ENCODE measurements around the gene FSTL4.

Gene FSTL4

GRCh38 chr5:133439859-133440258 lies 172.5 kb downstream of the FSTL4 start:
- H3K36me3 ChIP-seq (ENCODE audit: control insufficient read depth in 2 of 2, insufficient read depth in 2 of 2, low read length in 2 of 2) = no peaks in the 10 kb centered on the region
- no peaks in the 10 kb centered on the region for H3K4me1 ChIP-seq (ENCODE audit: control insufficient read depth in 2 of 2, insufficient read depth in 2 of 2, low read length in 2 of 2)
- H3K27me3 ChIP-seq (ENCODE audit: control insufficient read depth in 2 of 2, insufficient read depth in 2 of 2, low read length in 2 of 2) = no peaks in the 10 kb centered on the region
- H3K4me3 ChIP-seq (ENCODE audit: low read length in 2 of 2) = no peak overlapping the region
- H3K9ac ChIP-seq (ENCODE audit: low read depth in 1 of 2, low read length in 2 of 2) = no peak overlapping the region
- no peaks in the 10 kb centered on the region for H3K9me3 ChIP-seq (ENCODE audit: control insufficient read depth in 2 of 2, low read length in 2 of 2)
- no peak overlapping the region for H3K27ac ChIP-seq (ENCODE audit: low read depth in 2 of 2, low read length in 2 of 2)

GRCh38 chr5:133438487-133438886 lies 173.9 kb downstream of the FSTL4 start:
- no peaks in the 10 kb centered on the region for H3K27me3 ChIP-seq (ENCODE audit: control insufficient read depth in 2 of 2, insufficient read depth in 2 of 2, low read length in 2 of 2)

GRCh38 chr5:133434336-133434735 lies 178.0 kb downstream of the FSTL4 start:
- no peaks in the 10 kb centered on the region for H3K4me1 ChIP-seq (ENCODE audit: control insufficient read depth in 2 of 2, insufficient read depth in 2 of 2, low read length in 2 of 2)
- H3K9me3 ChIP-seq (ENCODE audit: control insufficient read depth in 2 of 2, low read length in 2 of 2) = no peaks in the 10 kb centered on the region
- H3K4me3 ChIP-seq (ENCODE audit: low read length in 2 of 2) = no peak overlapping the region
- H3K27ac ChIP-seq (ENCODE audit: low read depth in 2 of 2, low read length in 2 of 2) = no peak overlapping the region
- H3K36me3 ChIP-seq (ENCODE audit: control insufficient read depth in 2 of 2, insufficient read depth in 2 of 2, low read length in 2 of 2) = no peaks in the 10 kb centered on the region
- no peaks in the 10 kb centered on the region for H3K27me3 ChIP-seq (ENCODE audit: control insufficient read depth in 2 of 2, insufficient read depth in 2 of 2, low read length in 2 of 2)
- H3K9ac ChIP-seq (ENCODE audit: low read depth in 1 of 2, low read length in 2 of 2) = no peak overlapping the region

More at GRCh38 chr5:133438487-133438886, 173.9 kb downstream of the FSTL4 start:
- no peak overlapping the region for H3K4me3 ChIP-seq (ENCODE audit: low read length in 2 of 2)
- no peaks in the 10 kb centered on the region for H3K36me3 ChIP-seq (ENCODE audit: control insufficient read depth in 2 of 2, insufficient read depth in 2 of 2, low read length in 2 of 2)
- no peaks in the 10 kb centered on the region for H3K4me1 ChIP-seq (ENCODE audit: control insufficient read depth in 2 of 2, insufficient read depth in 2 of 2, low read length in 2 of 2)
- no peak overlapping the region for H3K27ac ChIP-seq (ENCODE audit: low read depth in 2 of 2, low read length in 2 of 2)
- H3K9me3 ChIP-seq (ENCODE audit: control insufficient read depth in 2 of 2, low read length in 2 of 2) = no peaks in the 10 kb centered on the region
- H3K9ac ChIP-seq (ENCODE audit: low read depth in 1 of 2, low read length in 2 of 2) = no peak overlapping the region

GRCh38 chr5:133433641-133434040 lies 178.7 kb downstream of the FSTL4 start:
- Histone ChIP-seq H3K4me3 (ENCODE audit: low read length in 2 of 2) (no peak overlapping the region), H3K9ac (ENCODE audit: low read depth in 1 of 2, low read length in 2 of 2) (no peak overlapping the region), H3K4me1 (ENCODE audit: control insufficient read depth in 2 of 2, insufficient read depth in 2 of 2, low read length in 2 of 2) (no peaks in the 10 kb centered on the region), H3K36me3 (ENCODE audit: control insufficient read depth in 2 of 2, insufficient read depth in 2 of 2, low read length in 2 of 2) (no peaks in the 10 kb centered on the region), H3K9me3 (ENCODE audit: control insufficient read depth in 2 of 2, low read length in 2 of 2) (no peaks in the 10 kb centered on the region), H3K27ac (ENCODE audit: low read depth in 2 of 2, low read length in 2 of 2) (no peak overlapping the region), H3K27me3 (ENCODE audit: control insufficient read depth in 2 of 2, insufficient read depth in 2 of 2, low read length in 2 of 2) (no peaks in the 10 kb centered on the region)

- Histone ChIP-seq H3K9me3 (ENCODE audit: control insufficient read depth in 2 of 2, low read length in 2 of 2) (no peaks in the 10 kb centered on the region), H3K27ac (ENCODE audit: low read depth in 2 of 2, low read length in 2 of 2) (no peak overlapping the region), H3K9ac (ENCODE audit: low read depth in 1 of 2, low read length in 2 of 2) (no peak overlapping the region), H3K4me3 (ENCODE audit: low read length in 2 of 2) (no peak overlapping the region), H3K36me3 (ENCODE audit: control insufficient read depth in 2 of 2, insufficient read depth in 2 of 2, low read length in 2 of 2) (no peaks in the 10 kb centered on the region), H3K27me3 (ENCODE audit: control insufficient read depth in 2 of 2, insufficient read depth in 2 of 2, low read length in 2 of 2) (no peaks in the 10 kb centered on the region), H3K4me1 (ENCODE audit: control insufficient read depth in 2 of 2, insufficient read depth in 2 of 2, low read length in 2 of 2) (no peaks in the 10 kb centered on the region)
Measured at GRCh38 chr5:133432956-133433532, 179.3 kb downstream of the FSTL4 start.

GRCh38 chr5:133431326-133431865 lies 180.9 kb downstream of the FSTL4 start:
- Histone ChIP-seq H3K4me3 (ENCODE audit: low read length in 2 of 2) (no peak overlapping the region), H3K27me3 (ENCODE audit: control insufficient read depth in 2 of 2, insufficient read depth in 2 of 2, low read length in 2 of 2) (no peaks in the 10 kb centered on the region), H3K9me3 (ENCODE audit: control insufficient read depth in 2 of 2, low read length in 2 of 2) (no peaks in the 10 kb centered on the region), H3K36me3 (ENCODE audit: control insufficient read depth in 2 of 2, insufficient read depth in 2 of 2, low read length in 2 of 2) (no peaks in the 10 kb centered on the region), H3K9ac (ENCODE audit: low read depth in 1 of 2, low read length in 2 of 2) (no peak overlapping the region), H3K4me1 (ENCODE audit: control insufficient read depth in 2 of 2, insufficient read depth in 2 of 2, low read length in 2 of 2) (no peaks in the 10 kb centered on the region), H3K27ac (ENCODE audit: low read depth in 2 of 2, low read length in 2 of 2) (no peak overlapping the region)

- no peaks in the 10 kb centered on the region for H3K36me3 ChIP-seq (ENCODE audit: control insufficient read depth in 2 of 2, insufficient read depth in 2 of 2, low read length in 2 of 2)
Measured at GRCh38 chr5:133430095-133430494, 182.2 kb downstream of the FSTL4 start.

GRCh38 chr5:133429046-133429445 lies 183.3 kb downstream of the FSTL4 start:
- Histone ChIP-seq H3K36me3 (ENCODE audit: control insufficient read depth in 2 of 2, insufficient read depth in 2 of 2, low read length in 2 of 2) (no peaks in the 10 kb centered on the region), H3K4me1 (ENCODE audit: control insufficient read depth in 2 of 2, insufficient read depth in 2 of 2, low read length in 2 of 2) (peaks cover 0 to under 1% of the 10 kb centered on the region in 2 donors), H3K9me3 (ENCODE audit: control insufficient read depth in 2 of 2, low read length in 2 of 2) (no peaks in the 10 kb centered on the region), H3K27me3 (ENCODE audit: control insufficient read depth in 2 of 2, insufficient read depth in 2 of 2, low read length in 2 of 2) (no peaks in the 10 kb centered on the region), H3K9ac (ENCODE audit: low read depth in 1 of 2, low read length in 2 of 2) (no peak overlapping the region), H3K27ac (ENCODE audit: low read depth in 2 of 2, low read length in 2 of 2) (no peak overlapping the region), H3K4me3 (ENCODE audit: low read length in 2 of 2) (no peak overlapping the region)

More at GRCh38 chr5:133430095-133430494, 182.2 kb downstream of the FSTL4 start:
- no peaks in the 10 kb centered on the region for H3K27me3 ChIP-seq (ENCODE audit: control insufficient read depth in 2 of 2, insufficient read depth in 2 of 2, low read length in 2 of 2)
- H3K4me3 ChIP-seq (ENCODE audit: low read length in 2 of 2) = no peak overlapping the region
- H3K9ac ChIP-seq (ENCODE audit: low read depth in 1 of 2, low read length in 2 of 2) = no peak overlapping the region
- no peaks in the 10 kb centered on the region for H3K4me1 ChIP-seq (ENCODE audit: control insufficient read depth in 2 of 2, insufficient read depth in 2 of 2, low read length in 2 of 2)
- no peaks in the 10 kb centered on the region for H3K9me3 ChIP-seq (ENCODE audit: control insufficient read depth in 2 of 2, low read length in 2 of 2)
- no peak overlapping the region for H3K27ac ChIP-seq (ENCODE audit: low read depth in 2 of 2, low read length in 2 of 2)

- H3K9me3 ChIP-seq (ENCODE audit: control insufficient read depth in 2 of 2, low read length in 2 of 2) = no peaks in the 10 kb centered on the region
- H3K4me1 ChIP-seq (ENCODE audit: control insufficient read depth in 2 of 2, insufficient read depth in 2 of 2, low read length in 2 of 2) = peaks cover 0 to 3% of the 10 kb centered on the region in 2 donors
- H3K4me3 ChIP-seq (ENCODE audit: low read length in 2 of 2) = no peak overlapping the region
- H3K27ac ChIP-seq (ENCODE audit: low read depth in 2 of 2, low read length in 2 of 2) = no peak overlapping the region
- H3K27me3 ChIP-seq (ENCODE audit: control insufficient read depth in 2 of 2, insufficient read depth in 2 of 2, low read length in 2 of 2) = no peaks in the 10 kb centered on the region
- no peaks in the 10 kb centered on the region for H3K36me3 ChIP-seq (ENCODE audit: control insufficient read depth in 2 of 2, insufficient read depth in 2 of 2, low read length in 2 of 2)
- H3K9ac ChIP-seq (ENCODE audit: low read depth in 1 of 2, low read length in 2 of 2) = no peak overlapping the region
Measured at GRCh38 chr5:133428072-133428660, 184.2 kb downstream of the FSTL4 start.

- no peak overlapping the region for H3K9ac ChIP-seq (ENCODE audit: low read depth in 1 of 2, low read length in 2 of 2)
- H3K27me3 ChIP-seq (ENCODE audit: control insufficient read depth in 2 of 2, insufficient read depth in 2 of 2, low read length in 2 of 2) = no peaks in the 10 kb centered on the region
- H3K27ac ChIP-seq (ENCODE audit: low read depth in 2 of 2, low read length in 2 of 2) = no peak overlapping the region
- H3K36me3 ChIP-seq (ENCODE audit: control insufficient read depth in 2 of 2, insufficient read depth in 2 of 2, low read length in 2 of 2) = no peaks in the 10 kb centered on the region
- H3K4me3 ChIP-seq (ENCODE audit: low read length in 2 of 2) = no peak overlapping the region
- H3K4me1 ChIP-seq (ENCODE audit: control insufficient read depth in 2 of 2, insufficient read depth in 2 of 2, low read length in 2 of 2) = peaks cover 0 to 3% of the 10 kb centered on the region in 2 donors
- no peaks in the 10 kb centered on the region for H3K9me3 ChIP-seq (ENCODE audit: control insufficient read depth in 2 of 2, low read length in 2 of 2)
Measured at GRCh38 chr5:133427121-133427777, 185.1 kb downstream of the FSTL4 start.

Measured in mucosa of rectum (tissue), 2 donors.